Kidney epithelial cell (primary cell): ENCODE results near the gene HSD17B14. TPM values are rescaled to one million over a fixed set of nuclear protein-coding genes. Genes with fewer than 3 reads are reported as not detected.

Experiments
- DNase-seq: peaks from one replicate; pipeline ENCODE4 v3.0.0-alpha.2; 2010; ENCODE audit warnings: low read depth
- H3K27me3 ChIP-seq: 2 replicates; pipeline ENCODE4 v1.6.0; 2011; ENCODE audit warnings: low read length; ENCODE audit not compliant: control insufficient read depth, insufficient read depth
- H3K36me3 ChIP-seq: 2 replicates; pipeline ENCODE4 v1.5.1; 2011; ENCODE audit warnings: low read length; ENCODE audit not compliant: control insufficient read depth, insufficient read depth
- H3K4me3 ChIP-seq: 2 replicates; pipeline ENCODE4 v1.5.1; 2011; ENCODE audit warnings: low read depth, mild to moderate bottlenecking, control low read depth, low read length
- CTCF ChIP-seq: IDR thresholded peaks from 2 replicates; pipeline ENCODE4 v1.5.1; 2011; ENCODE audit warnings: mild to moderate bottlenecking, moderate library complexity, low read length, control low read depth, inconsistent platforms; ENCODE audit not compliant: insufficient read depth, poor library complexity, severe bottlenecking
- total RNA-seq: library from RNA; depleted of rRNA; stranded (reverse); fragments of >200 nt; gene quantifications from 2 replicates; pipeline ENCODE4 v1.2.3, GENCODE V29; 2015

Gene HSD17B14
- total RNA-seq, 1 donor from 2014 or later, result 10.2 TPM

GRCh38 chr19:48826606-48827020 is 9.7 kb downstream of the HSD17B14 start:
- TF ChIP-seq CTCF, result no peak
- Histone ChIP-seq H3K27me3 (no peaks in the 10 kb centered on the region), H3K36me3 (no peaks in the 10 kb centered on the region), H3K4me3 (no peak overlapping the region)
- DNase-seq, result no peak

GRCh38 chr19:48822514-48822913 is 13.8 kb downstream of the HSD17B14 start:
- no peak for DNase-seq
- no peak for TF ChIP-seq CTCF
- no peaks in the 10 kb centered on the region for H3K36me3 ChIP-seq
- no peak overlapping the region for H3K4me3 ChIP-seq
- H3K27me3 ChIP-seq, result no peaks in the 10 kb centered on the region

- no peak for TF ChIP-seq CTCF
- no peaks in the 10 kb centered on the region for H3K27me3 ChIP-seq
- no peak for DNase-seq
- no peaks in the 10 kb centered on the region for H3K36me3 ChIP-seq
- no peak overlapping the region for H3K4me3 ChIP-seq
These were observed 14.7 kb downstream of the HSD17B14 start for GRCh38 chr19:48821633-48822032.

GRCh38 chr19:48819366-48819816 is 16.9 kb downstream of the HSD17B14 start:
- no peak for TF ChIP-seq CTCF
- no peak overlapping the region for H3K4me3 ChIP-seq
- no peaks in the 10 kb centered on the region for H3K27me3 ChIP-seq
- no peaks in the 10 kb centered on the region for H3K36me3 ChIP-seq
- no peak for DNase-seq

- TF ChIP-seq CTCF, result no peak
- Histone ChIP-seq H3K36me3 (no peaks in the 10 kb centered on the region), H3K27me3 (no peaks in the 10 kb centered on the region), H3K4me3 (no peak overlapping the region)
- no peak for DNase-seq
These were observed 18.0 kb downstream of the HSD17B14 start for GRCh38 chr19:48818234-48818820.

- no peaks in the 10 kb centered on the region for H3K36me3 ChIP-seq
- H3K4me3 ChIP-seq, result no peak overlapping the region
- no peak for TF ChIP-seq CTCF
These were observed 18.6 kb downstream of the HSD17B14 start for GRCh38 chr19:48817585-48818124.

More at GRCh38 chr19:48817585-48818124, 18.6 kb downstream of the HSD17B14 start:
- H3K27me3 ChIP-seq, result no peaks in the 10 kb centered on the region
- DNase-seq, result no peak
